Left ventricle myocardium inferior (tissue), 1 donor: ENCODE measurements around the gene ZNRF3. TPM values are rescaled to one million over a fixed set of nuclear protein-coding genes. Genes with fewer than 3 reads are reported as not detected.

Experiments
- DNase-seq: peaks from one replicate; pipeline ENCODE4 v3.0.0-alpha.2; 2020
- H3K27ac ChIP-seq: fragments of 200-600 bp; replicated peaks from 2 replicates; pipeline ENCODE4 v1.8.0; 2021
- H3K27me3 ChIP-seq: fragments of 200-600 bp; 2 replicates; pipeline ENCODE4 v1.8.0; 2021; ENCODE audit warnings: low read depth
- H3K36me3 ChIP-seq: fragments of 200-600 bp; 2 replicates; pipeline ENCODE4 v1.8.0; 2021
- H3K4me1 ChIP-seq: fragments of 200-600 bp; 2 replicates; pipeline ENCODE4 v1.8.0; 2021
- H3K4me3 ChIP-seq: fragments of 200-600 bp; 2 replicates; pipeline ENCODE4 v1.8.0; 2021; ENCODE audit warnings: mild to moderate bottlenecking, moderate library complexity
- H3K9me3 ChIP-seq: fragments of 200-600 bp; replicated peaks from 2 replicates; pipeline ENCODE4 v1.8.0; 2021
- intact Hi-C: fragments of 100-400 bp; cut with micrococcal nuclease; formaldehyde crosslinking; loops from one replicate; pipeline ENCODE4 v1.11.0; 2022
- total RNA-seq: library from RNA; stranded (reverse); fragmentation: NEBNext Ultra II Directional; extraction: Animal tissue kit (Norgen Biotek cat#: 25700); gene quantifications from one replicate; pipeline ENCODE4 v1.2.1, GENCODE V29; 2021
- TF ChIP-seq, protein P1 (sequence below): fragments of 200-600 bp; IDR thresholded peaks from 2 replicates; pipeline ENCODE4 v1.8.0; 2021; ENCODE audit warnings: antibody characterized with exemption, mild to moderate bottlenecking, borderline replicate concordance
- donor health status: DM: no; HTN: yes; CAD: no; lungs with severe emphysema.

ZNRF3 gene
- total RNA-seq, 1 donor from 2014 or later: 6.3 TPM

DNA sequence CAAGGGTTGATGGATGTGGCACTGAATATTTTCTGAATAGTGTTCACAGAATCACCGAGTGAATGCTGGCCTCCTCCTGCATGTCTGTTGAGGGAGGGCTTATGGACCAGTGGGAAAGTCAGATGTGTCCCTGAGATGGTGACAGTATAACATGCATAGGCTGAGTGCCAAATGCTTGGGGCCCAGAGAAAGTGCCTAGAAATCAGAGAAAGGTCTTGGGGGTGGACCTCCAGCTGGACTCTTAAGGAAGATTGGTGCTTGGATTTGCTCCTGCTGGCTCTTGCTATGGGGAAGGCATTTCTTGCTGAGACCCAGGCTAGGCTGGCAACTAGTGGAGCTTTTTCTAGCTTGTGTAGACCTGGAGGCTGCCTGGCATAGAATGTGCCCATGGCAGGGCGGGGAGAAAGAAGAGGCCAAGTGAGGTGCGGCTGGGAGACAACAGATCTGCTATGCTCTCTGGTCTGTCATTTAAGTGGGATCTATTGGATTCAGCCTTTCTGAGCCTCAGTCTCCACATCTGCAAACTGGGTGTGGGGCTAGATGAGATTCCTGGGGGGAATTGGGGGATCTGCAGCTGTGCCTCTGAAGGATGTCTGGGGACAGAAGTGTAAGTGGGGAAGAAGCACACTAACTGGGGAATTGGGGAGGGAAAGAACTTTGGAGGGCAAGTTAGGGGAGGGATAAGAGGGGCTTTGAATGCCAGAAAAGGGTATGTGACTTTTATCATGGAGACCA is 27.4 kb downstream of the ZNRF3 start:
- TF ChIP-seq, protein P1, sequence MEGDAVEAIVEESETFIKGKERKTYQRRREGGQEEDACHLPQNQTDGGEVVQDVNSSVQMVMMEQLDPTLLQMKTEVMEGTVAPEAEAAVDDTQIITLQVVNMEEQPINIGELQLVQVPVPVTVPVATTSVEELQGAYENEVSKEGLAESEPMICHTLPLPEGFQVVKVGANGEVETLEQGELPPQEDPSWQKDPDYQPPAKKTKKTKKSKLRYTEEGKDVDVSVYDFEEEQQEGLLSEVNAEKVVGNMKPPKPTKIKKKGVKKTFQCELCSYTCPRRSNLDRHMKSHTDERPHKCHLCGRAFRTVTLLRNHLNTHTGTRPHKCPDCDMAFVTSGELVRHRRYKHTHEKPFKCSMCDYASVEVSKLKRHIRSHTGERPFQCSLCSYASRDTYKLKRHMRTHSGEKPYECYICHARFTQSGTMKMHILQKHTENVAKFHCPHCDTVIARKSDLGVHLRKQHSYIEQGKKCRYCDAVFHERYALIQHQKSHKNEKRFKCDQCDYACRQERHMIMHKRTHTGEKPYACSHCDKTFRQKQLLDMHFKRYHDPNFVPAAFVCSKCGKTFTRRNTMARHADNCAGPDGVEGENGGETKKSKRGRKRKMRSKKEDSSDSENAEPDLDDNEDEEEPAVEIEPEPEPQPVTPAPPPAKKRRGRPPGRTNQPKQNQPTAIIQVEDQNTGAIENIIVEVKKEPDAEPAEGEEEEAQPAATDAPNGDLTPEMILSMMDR: no peak
- Histone ChIP-seq H3K36me3 (no peaks in the 10 kb centered on the region), H3K27me3 (no peaks in the 10 kb centered on the region), H3K4me3 (no peak overlapping the region), H3K4me1 (peaks cover 47% of the 10 kb centered on the region), H3K9me3 (no peaks in the 10 kb centered on the region), H3K27ac (peak overlapping the region; percentile 86)
- intact Hi-C loops: no loop called here
- no peak for DNase-seq

DNA sequence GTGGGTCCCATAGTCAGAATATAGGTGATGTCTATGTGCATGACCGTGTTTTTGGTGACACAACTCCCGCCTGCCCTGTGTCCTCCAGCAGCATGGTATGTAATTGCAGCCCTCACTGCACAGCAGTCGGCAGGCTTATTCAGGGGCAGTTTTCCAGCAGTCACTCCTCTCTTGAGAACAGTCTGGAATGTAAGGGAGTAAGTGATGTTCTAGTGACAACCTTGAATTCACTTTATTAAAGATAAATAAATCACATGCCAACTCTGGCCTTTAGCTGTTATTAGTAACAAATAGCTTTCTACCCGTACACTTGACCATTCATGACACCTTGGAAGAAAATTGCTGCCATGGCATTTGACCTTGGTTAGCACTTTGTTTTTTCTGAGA is 27.9 kb downstream of the ZNRF3 start:
- H3K27me3 ChIP-seq: no peaks in the 10 kb centered on the region
- H3K9me3 ChIP-seq: no peaks in the 10 kb centered on the region
- H3K4me3 ChIP-seq: no peak overlapping the region
- H3K4me1 ChIP-seq: peaks cover 43% of the 10 kb centered on the region
- intact Hi-C loops: no loop called here
- TF ChIP-seq, protein P1: no peak
- no peaks in the 10 kb centered on the region for H3K36me3 ChIP-seq
- DNase-seq: no peak
- peak overlapping the region; percentile 86 for H3K27ac ChIP-seq

GRCh38 chr22:28911777-28912669 is 28.7 kb downstream of the ZNRF3 start:
- DNase-seq: no peak
- Histone ChIP-seq H3K27me3 (no peaks in the 10 kb centered on the region), H3K27ac (peak overlapping the region; percentile 86), H3K36me3 (no peaks in the 10 kb centered on the region), H3K4me1 (peaks cover 45% of the 10 kb centered on the region), H3K9me3 (no peaks in the 10 kb centered on the region), H3K4me3 (no peak overlapping the region)
- TF ChIP-seq, protein P1: no peak
- intact Hi-C loops: no loop called here

DNA sequence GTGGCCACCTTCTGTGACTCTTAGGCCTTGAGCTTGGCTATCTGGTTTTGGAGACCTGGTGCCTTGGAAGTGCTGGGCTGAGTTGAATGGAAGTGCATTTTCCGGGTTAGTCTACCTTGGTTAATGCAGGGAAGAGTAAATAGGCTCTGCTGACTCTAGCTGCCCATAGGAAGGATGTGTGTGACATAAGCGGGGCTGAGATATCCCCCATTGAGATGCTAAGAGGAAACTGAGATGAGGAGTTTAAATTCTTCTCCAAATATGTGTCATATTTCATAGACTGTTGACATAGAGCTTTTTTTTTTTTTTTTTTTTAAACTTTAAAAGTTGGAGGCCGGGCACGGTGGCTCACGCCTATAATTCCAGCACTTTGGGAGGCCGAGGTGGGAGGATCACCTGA is 30.8 kb downstream of the ZNRF3 start:
- intact Hi-C loops: no loop called here
- Histone ChIP-seq H3K36me3 (no peaks in the 10 kb centered on the region), H3K27me3 (no peaks in the 10 kb centered on the region), H3K4me3 (no peak overlapping the region), H3K4me1 (peaks cover 52% of the 10 kb centered on the region), H3K9me3 (no peaks in the 10 kb centered on the region), H3K27ac (no peak overlapping the region)
- TF ChIP-seq, protein P1: no peak
- DNase-seq: no peak

- TF ChIP-seq, protein P1: no peak
- intact Hi-C loops: no loop called here
- Histone ChIP-seq H3K36me3 (no peaks in the 10 kb centered on the region), H3K9me3 (no peaks in the 10 kb centered on the region), H3K27me3 (no peaks in the 10 kb centered on the region), H3K27ac (peak overlapping the region; percentile 91), H3K4me1 (peaks cover 45% of the 10 kb centered on the region), H3K4me3 (no peak overlapping the region)
- DNase-seq: no peak
Measured at GRCh38 chr22:28915969-28916368, 32.6 kb downstream of the ZNRF3 start.
